ENCODE results near the gene ABHD5. TPM values are rescaled to one million over a fixed set of nuclear protein-coding genes. Genes with fewer than 3 reads are reported as not detected.

Gene ABHD5
- total RNA-seq, 1 donor from 2014 or later, result 20.2 TPM

DNA sequence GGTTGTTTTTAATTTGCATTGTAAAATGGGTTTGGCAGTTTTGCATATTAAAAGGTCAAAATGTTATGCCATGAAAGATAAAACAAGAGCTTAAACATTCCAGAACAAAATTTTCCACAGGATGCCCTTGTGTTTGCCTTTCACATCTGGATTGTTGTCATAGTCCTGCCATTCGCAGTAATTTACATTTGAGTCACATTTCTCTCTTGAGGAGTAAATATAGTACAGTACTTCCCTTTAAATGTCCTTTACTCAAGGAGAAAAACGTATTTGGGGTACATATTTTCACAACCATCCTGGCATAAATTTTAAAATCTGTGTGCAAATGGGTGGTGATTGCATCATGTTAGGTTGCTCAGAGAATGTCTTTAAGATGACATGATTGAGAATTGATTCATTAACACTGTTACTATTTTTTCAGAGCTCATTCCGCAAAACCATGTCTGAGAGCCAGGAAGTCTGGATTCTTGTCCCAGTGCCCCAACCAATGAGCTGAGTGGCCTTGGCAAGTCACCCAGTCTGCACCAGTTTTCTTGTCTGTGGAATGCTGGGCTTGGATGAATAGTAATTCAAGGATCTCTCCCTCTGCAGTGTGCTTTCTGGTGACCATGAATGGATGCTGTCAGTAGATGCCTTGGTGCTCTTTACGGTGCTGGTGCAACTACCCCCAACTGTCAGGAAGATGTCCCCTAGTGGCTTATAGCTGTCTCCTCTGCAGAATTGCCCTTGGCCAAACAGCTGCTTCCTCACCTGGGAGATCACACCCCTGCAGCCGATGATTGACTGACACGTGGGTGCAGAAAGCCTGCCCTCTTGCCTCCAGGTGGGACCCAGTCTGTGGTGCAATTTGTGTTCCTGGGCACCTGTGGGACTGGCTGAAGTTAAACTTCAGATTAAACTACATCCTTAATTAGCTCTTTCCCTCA, 43.0 kb downstream of the ABHD5 start:
- Mint-ChIP-seq H3K4me3 (no peak overlapping the region), H3K36me3 (ENCODE audit: low read depth) (peaks cover 5% of the 10 kb centered on the region), H3K27me3 (ENCODE audit: insufficient read depth) (no peaks in the 10 kb centered on the region), H3K4me1 (ENCODE audit: low read depth) (no peaks in the 10 kb centered on the region), H3K9me3 (no peaks in the 10 kb centered on the region), H3K27ac (no peak overlapping the region)
- no peak for DNase-seq (ENCODE audit: low spot score)
- intact Hi-C loops (cut with micrococcal nuclease), result no loop called here

DNA sequence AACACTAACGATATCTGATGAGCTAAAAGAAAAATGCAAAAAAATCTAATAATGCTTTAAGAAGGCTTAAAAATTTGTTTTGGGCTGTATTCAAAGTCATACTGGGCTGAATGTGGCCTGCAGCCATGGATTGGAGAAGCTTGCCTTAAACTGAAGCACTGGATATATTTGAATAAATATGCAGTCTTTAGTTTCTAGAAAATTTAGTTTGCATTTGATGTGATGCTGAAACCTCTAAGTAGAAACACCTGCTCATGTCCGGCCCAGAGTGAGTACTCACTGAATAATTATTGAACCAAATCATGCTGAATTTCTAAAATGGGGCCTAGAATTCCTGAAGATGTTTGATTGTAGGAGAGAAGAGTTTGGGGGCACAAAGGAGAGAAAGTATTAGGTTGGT, 43.9 kb downstream of the ABHD5 start:
- H3K9me3 Mint-ChIP-seq, result no peaks in the 10 kb centered on the region
- H3K4me3 Mint-ChIP-seq, result no peak overlapping the region
- H3K27ac Mint-ChIP-seq, result no peak overlapping the region
- H3K27me3 Mint-ChIP-seq (ENCODE audit: insufficient read depth), result no peaks in the 10 kb centered on the region
- H3K36me3 Mint-ChIP-seq (ENCODE audit: low read depth), result peaks cover 5% of the 10 kb centered on the region
- no peak for DNase-seq (ENCODE audit: low spot score)
- H3K4me1 Mint-ChIP-seq (ENCODE audit: low read depth), result no peaks in the 10 kb centered on the region
- intact Hi-C loops (cut with micrococcal nuclease), result no loop called here

- DNase-seq (ENCODE audit: low spot score), result no peak
- Mint-ChIP-seq H3K4me1 (ENCODE audit: low read depth) (no peaks in the 10 kb centered on the region), H3K36me3 (ENCODE audit: low read depth) (peaks cover 2% of the 10 kb centered on the region), H3K4me3 (no peak overlapping the region), H3K27ac (no peak overlapping the region), H3K9me3 (no peaks in the 10 kb centered on the region), H3K27me3 (ENCODE audit: insufficient read depth) (no peaks in the 10 kb centered on the region)
- intact Hi-C loops (cut with micrococcal nuclease), result no loop called here
These were observed 44.9 kb downstream of the ABHD5 start for GRCh38 chr3:43735618-43736017.

DNA sequence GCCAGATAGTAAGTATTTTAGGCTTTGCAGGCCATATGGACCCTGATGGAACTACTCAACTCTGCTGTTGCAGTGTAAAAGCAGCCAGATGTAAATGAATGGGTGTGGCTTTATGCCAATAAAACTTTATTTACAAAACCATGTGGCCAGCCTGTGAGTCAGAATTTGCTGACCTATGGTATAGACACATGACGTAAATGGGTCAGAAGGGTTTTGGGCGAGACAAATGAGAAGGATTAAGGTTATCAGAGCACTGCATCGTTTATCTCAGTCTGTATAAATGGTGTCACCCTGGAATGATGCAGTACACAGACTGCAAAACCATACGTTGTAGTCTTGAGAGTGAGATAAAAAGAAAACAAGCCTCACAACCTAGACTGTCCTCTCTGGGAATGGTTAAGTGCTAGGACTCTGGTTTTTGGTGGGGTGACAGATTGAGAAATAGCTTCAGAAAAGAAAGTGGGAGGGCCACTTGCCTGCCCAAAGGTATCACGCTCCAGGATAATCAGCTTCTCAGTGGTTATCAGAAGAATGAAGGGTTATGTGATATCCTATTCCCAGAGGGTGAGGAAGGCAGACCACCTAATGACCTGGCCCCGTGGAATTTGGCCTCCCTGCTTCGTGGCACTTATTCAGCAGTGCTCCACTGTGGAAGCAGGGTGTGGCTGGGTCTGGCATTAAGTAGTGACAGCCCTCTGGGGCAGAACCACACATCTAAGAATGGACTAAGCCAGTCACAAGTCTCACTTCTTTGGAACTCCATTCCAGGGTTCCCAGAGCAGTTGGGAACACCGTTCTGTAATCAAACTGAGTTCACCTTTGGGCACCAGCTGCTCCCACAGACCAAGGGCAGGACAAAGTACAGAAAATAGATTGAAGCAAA, 46.1 kb downstream of the ABHD5 start:
- H3K27me3 Mint-ChIP-seq (ENCODE audit: insufficient read depth), result peaks cover 2% of the 10 kb centered on the region
- DNase-seq (ENCODE audit: low spot score), result no peak
- no peak overlapping the region for H3K27ac Mint-ChIP-seq
- no peaks in the 10 kb centered on the region for H3K4me1 Mint-ChIP-seq (ENCODE audit: low read depth)
- no peak overlapping the region for H3K4me3 Mint-ChIP-seq
- peaks cover 2% of the 10 kb centered on the region for H3K36me3 Mint-ChIP-seq (ENCODE audit: low read depth)
- intact Hi-C loops (cut with micrococcal nuclease), result no loop called here
- no peaks in the 10 kb centered on the region for H3K9me3 Mint-ChIP-seq

GRCh38 chr3:43738305-43738704, 47.6 kb downstream of the ABHD5 start:
- intact Hi-C loops (cut with micrococcal nuclease), result no loop called here
- H3K27me3 Mint-ChIP-seq (ENCODE audit: insufficient read depth), result peaks cover 2% of the 10 kb centered on the region
- no peak overlapping the region for H3K4me3 Mint-ChIP-seq
- no peaks in the 10 kb centered on the region for H3K36me3 Mint-ChIP-seq (ENCODE audit: low read depth)
- no peak overlapping the region for H3K27ac Mint-ChIP-seq
- H3K9me3 Mint-ChIP-seq, result no peaks in the 10 kb centered on the region
- no peaks in the 10 kb centered on the region for H3K4me1 Mint-ChIP-seq (ENCODE audit: low read depth)
- no peak for DNase-seq (ENCODE audit: low spot score)

- Mint-ChIP-seq H3K27me3 (ENCODE audit: insufficient read depth) (peaks cover 4% of the 10 kb centered on the region), H3K4me1 (ENCODE audit: low read depth) (no peaks in the 10 kb centered on the region), H3K36me3 (ENCODE audit: low read depth) (no peaks in the 10 kb centered on the region), H3K27ac (no peak overlapping the region), H3K9me3 (no peaks in the 10 kb centered on the region), H3K4me3 (no peak overlapping the region)
- intact Hi-C loops (cut with micrococcal nuclease), result no loop called here
- DNase-seq (ENCODE audit: low spot score), result no peak
These were observed 52.2 kb downstream of the ABHD5 start for GRCh38 chr3:43742920-43743319.

GRCh38 chr3:43747641-43748040, 56.9 kb downstream of the ABHD5 start:
- H3K9me3 Mint-ChIP-seq, result no peaks in the 10 kb centered on the region

GRCh38 chr3:43748179-43748578, 57.4 kb downstream of the ABHD5 start:
- intact Hi-C loops (cut with micrococcal nuclease), result no loop called here
- H3K27ac Mint-ChIP-seq, result no peak overlapping the region
- no peaks in the 10 kb centered on the region for H3K36me3 Mint-ChIP-seq (ENCODE audit: low read depth)
- H3K4me1 Mint-ChIP-seq (ENCODE audit: low read depth), result no peaks in the 10 kb centered on the region
- H3K9me3 Mint-ChIP-seq, result no peaks in the 10 kb centered on the region
- DNase-seq (ENCODE audit: low spot score), result no peak
- H3K27me3 Mint-ChIP-seq (ENCODE audit: insufficient read depth), result peaks cover 4% of the 10 kb centered on the region
- no peak overlapping the region for H3K4me3 Mint-ChIP-seq

More at GRCh38 chr3:43747641-43748040, 56.9 kb downstream of the ABHD5 start:
- Mint-ChIP-seq H3K4me3 (no peak overlapping the region), H3K4me1 (ENCODE audit: low read depth) (no peaks in the 10 kb centered on the region), H3K27me3 (ENCODE audit: insufficient read depth) (peaks cover 4% of the 10 kb centered on the region), H3K27ac (no peak overlapping the region), H3K36me3 (ENCODE audit: low read depth) (no peaks in the 10 kb centered on the region)
- no peak for DNase-seq (ENCODE audit: low spot score)
- intact Hi-C loops (cut with micrococcal nuclease), result no loop called here

DNA sequence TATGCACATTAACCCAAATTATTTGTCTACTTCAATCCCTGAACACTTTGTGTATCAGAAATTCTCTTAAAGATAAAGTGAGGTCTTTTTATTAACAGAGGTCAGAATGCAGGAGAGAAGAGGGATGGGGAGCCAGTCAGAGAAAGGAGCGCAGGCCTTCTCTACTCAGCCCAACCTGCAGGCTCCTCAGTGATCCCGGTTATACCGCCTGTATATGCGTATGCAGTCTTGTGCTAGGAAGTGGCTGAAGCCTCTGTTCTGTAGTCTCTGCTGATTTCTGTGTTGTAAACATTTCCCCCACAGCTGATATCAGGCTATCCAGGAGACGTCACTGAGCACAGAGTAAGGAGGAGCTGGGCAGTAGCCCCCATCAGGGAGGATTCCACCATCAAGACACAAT, 57.9 kb downstream of the ABHD5 start:
- no peak overlapping the region for H3K4me3 Mint-ChIP-seq
- no peak overlapping the region for H3K27ac Mint-ChIP-seq
- no peaks in the 10 kb centered on the region for H3K4me1 Mint-ChIP-seq (ENCODE audit: low read depth)
- H3K36me3 Mint-ChIP-seq (ENCODE audit: low read depth), result no peaks in the 10 kb centered on the region
- H3K27me3 Mint-ChIP-seq (ENCODE audit: insufficient read depth), result peaks cover 4% of the 10 kb centered on the region
- DNase-seq (ENCODE audit: low spot score), result no peak
- intact Hi-C loops (cut with micrococcal nuclease), result no loop called here
- no peaks in the 10 kb centered on the region for H3K9me3 Mint-ChIP-seq

DNA sequence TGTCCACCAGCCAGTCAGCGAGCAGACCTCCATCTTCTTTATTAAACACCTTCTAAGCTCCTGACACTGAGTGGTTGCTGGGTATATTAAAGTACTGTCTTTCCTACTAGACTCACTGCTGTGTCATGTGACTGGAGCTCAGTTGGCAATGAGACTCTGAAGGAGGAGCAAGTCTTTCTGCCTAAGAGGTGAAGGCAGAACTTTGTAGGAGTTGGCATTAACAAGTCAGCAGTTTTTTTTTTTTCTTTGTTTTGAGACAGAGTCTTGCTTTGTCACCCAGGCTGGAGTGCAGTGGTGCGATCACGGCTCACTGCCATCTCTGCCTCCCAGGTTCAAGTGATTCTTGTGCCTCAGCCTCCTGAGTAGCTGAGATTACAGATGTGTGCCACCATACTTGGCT, 62.2 kb downstream of the ABHD5 start:
- H3K27me3 Mint-ChIP-seq (ENCODE audit: insufficient read depth), result peaks cover 2% of the 10 kb centered on the region
- H3K36me3 Mint-ChIP-seq (ENCODE audit: low read depth), result no peaks in the 10 kb centered on the region
- no peaks in the 10 kb centered on the region for H3K9me3 Mint-ChIP-seq
- H3K4me3 Mint-ChIP-seq, result no peak overlapping the region
- DNase-seq (ENCODE audit: low spot score), result no peak
- H3K27ac Mint-ChIP-seq, result no peak overlapping the region
- H3K4me1 Mint-ChIP-seq (ENCODE audit: low read depth), result peaks cover 15% of the 10 kb centered on the region
- intact Hi-C loops (cut with micrococcal nuclease), result loop anchor here (10.0 kb wide), 1 partner anchor 208 kb away; no protein-coding TSS in a partner anchor

GRCh38 chr3:43753741-43754715, 63.3 kb downstream of the ABHD5 start:
- intact Hi-C loops (cut with micrococcal nuclease), result loop anchor here (2.0 to 10.0 kb wide), 2 partner anchors 63 to 209 kb away; partner anchors contain the start of gene ABHD5
- no peak overlapping the region for H3K27ac Mint-ChIP-seq

More at GRCh38 chr3:43753741-43754715, 63.3 kb downstream of the ABHD5 start:
- Mint-ChIP-seq H3K36me3 (ENCODE audit: low read depth) (no peaks in the 10 kb centered on the region), H3K4me3 (no peak overlapping the region), H3K27me3 (ENCODE audit: insufficient read depth) (no peaks in the 10 kb centered on the region), H3K9me3 (no peaks in the 10 kb centered on the region), H3K4me1 (ENCODE audit: low read depth) (peaks cover 15% of the 10 kb centered on the region)
- no peak for DNase-seq (ENCODE audit: low spot score)

Measured in activated T-helper 1 cell treated with anti-CD3 and anti-CD28 coated beads, Interleukin-12 subunit alpha, Interleukin-12 subunit beta, Interleukin-2, Interleukin-4 antibody, amounts not matched to agents 30 ng/mL and 10 ng/mL and 1 ng/mL, durations not matched to agents 14 hours and 24 hours and 36 hours (primary cell).